ENCODE data around the gene ARFGEF2. TPM values are rescaled to one million over a fixed set of nuclear protein-coding genes. Genes with fewer than 3 reads are reported as not detected.

Gene ARFGEF2
- total RNA-seq, 4 donors from 2014 or later = 34.7 to 36.2 (median 35.2) TPM

GRCh38 chr20:48990467-48990866, 69.0 kb downstream of the ARFGEF2 start:
- DNase-seq (ENCODE audit: low spot score) (no peak), ATAC-seq (ENCODE audit: low FRiP score) (no peak)
- TF ChIP-seq, protein P1, sequence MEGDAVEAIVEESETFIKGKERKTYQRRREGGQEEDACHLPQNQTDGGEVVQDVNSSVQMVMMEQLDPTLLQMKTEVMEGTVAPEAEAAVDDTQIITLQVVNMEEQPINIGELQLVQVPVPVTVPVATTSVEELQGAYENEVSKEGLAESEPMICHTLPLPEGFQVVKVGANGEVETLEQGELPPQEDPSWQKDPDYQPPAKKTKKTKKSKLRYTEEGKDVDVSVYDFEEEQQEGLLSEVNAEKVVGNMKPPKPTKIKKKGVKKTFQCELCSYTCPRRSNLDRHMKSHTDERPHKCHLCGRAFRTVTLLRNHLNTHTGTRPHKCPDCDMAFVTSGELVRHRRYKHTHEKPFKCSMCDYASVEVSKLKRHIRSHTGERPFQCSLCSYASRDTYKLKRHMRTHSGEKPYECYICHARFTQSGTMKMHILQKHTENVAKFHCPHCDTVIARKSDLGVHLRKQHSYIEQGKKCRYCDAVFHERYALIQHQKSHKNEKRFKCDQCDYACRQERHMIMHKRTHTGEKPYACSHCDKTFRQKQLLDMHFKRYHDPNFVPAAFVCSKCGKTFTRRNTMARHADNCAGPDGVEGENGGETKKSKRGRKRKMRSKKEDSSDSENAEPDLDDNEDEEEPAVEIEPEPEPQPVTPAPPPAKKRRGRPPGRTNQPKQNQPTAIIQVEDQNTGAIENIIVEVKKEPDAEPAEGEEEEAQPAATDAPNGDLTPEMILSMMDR (IDR thresholded peaks at IDR 0.05) = no peak

- TF ChIP-seq, protein P1 (IDR thresholded peaks at IDR 0.05) = no peak
- DNase-seq (ENCODE audit: low spot score) = no peak
- ATAC-seq (ENCODE audit: low FRiP score) = no peak
Observed at GRCh38 chr20:48995589-48995988, 74.1 kb downstream of the ARFGEF2 start.

- TF ChIP-seq, protein P1 (IDR thresholded peaks at IDR 0.05) = no peak
- ATAC-seq (ENCODE audit: low FRiP score) (no peak), DNase-seq (ENCODE audit: low spot score) (no peak)
Observed at GRCh38 chr20:48999890-49000870, 78.7 kb downstream of the ARFGEF2 start.

- DNase-seq (ENCODE audit: low spot score) = no peak
- TF ChIP-seq, protein P1 (IDR thresholded peaks at IDR 0.05) = no peak
- ATAC-seq (ENCODE audit: low FRiP score) = no peak
Observed at GRCh38 chr20:49001741-49002140, 80.2 kb downstream of the ARFGEF2 start.

DNA sequence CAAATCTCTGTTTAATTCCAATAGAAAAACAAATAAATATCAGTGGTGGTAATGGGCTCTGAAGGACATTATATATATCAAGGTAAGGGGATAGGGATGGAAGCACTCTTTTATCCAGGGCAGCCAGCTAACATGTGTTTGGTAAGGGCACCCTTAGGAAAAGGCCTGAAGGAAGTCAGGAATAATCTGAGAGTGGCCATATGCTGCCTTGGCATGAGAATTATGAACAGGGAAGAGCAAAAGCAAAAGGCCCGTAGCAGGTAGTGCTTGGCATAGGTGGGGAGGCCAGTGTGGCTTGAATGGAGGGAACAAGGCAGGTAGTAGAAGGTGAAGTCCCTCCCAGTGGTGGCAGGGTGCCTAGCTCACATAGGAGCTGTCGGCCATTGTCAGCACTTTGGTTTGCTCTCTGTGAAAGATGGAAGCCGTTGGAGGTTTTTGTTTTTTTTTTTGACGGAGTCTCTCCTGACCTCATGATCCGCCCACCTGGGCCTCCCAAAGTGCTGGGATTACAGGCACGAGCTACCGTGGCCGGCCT, 85.0 kb downstream of the ARFGEF2 start:
- ATAC-seq (ENCODE audit: low FRiP score) (no peak), DNase-seq (ENCODE audit: low spot score) (no peak)
- TF ChIP-seq, protein P1 (IDR thresholded peaks at IDR 0.05) = no peak

DNA sequence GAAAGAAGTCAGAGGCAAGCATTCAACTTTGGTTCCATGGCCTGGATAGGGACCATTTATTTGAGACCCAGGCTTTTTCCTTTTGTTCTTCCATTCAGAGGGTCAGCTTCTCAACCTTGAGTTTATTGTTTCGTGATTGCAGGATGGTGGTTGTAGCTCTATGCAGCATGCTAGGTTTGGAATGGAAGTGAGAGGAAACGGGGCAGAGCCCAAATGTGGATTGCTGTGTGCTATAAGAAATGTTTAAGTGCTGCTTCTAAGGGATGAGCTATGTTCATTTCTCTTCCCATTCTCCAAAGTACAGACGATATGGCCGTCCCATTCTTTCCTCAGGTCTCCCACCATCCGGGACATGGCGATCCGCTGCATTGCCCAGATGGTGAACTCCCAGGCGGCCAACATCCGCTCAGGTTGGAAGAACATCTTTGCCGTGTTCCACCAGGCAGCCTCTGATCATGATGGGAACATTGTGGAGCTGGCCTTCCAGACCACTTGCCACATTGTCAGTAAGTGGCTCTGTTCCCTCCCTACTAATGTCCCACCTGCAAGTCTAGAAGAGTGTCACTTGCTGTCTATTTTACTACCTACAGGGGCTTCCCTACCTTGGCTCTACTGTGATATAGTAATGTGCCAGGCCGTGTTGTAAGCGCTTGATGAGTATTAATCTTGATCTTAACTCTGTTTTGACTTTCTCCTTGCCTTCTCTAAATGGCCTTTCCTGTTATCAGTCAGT, 88.6 kb downstream of the ARFGEF2 start:
- TF ChIP-seq, protein P1 (IDR thresholded peaks at IDR 0.05) = no peak
- DNase-seq (ENCODE audit: low spot score) = no peak

More for the DNA sequence above, 88.6 kb downstream of the ARFGEF2 start:
- no peak for ATAC-seq (ENCODE audit: low FRiP score)
